HepG2 (cell line): ENCODE measurements around the gene SLIT1. TPM values are rescaled to one million over a fixed set of nuclear protein-coding genes. Genes with fewer than 3 reads are reported as not detected.

ENCODE experiments used
- ATAC-seq: fragments of 200-7000 bp; cut with Tn5 transposase; 3 replicates; pipeline ENCODE4 v1.9.1; 2020; ENCODE audit warnings: mild to moderate bottlenecking, moderate library complexity
- BruUV-seq: library from RNA; stranded (reverse); fragments of 400-500 nt; replicated peaks from 2 replicates; lab custom pipeline; 2021; lab: Mats Ljungman, UMichigan
- CTCF ChIA-PET: fragments of 300-600 bp; formaldehyde crosslinking; extraction: SDS; loops from one replicate; lab custom pipeline; 2021; ENCODE audit warnings: low total read pairs, inconsistent platforms, low intra/inter-chr PET ratio; lab: Yijun Ruan, JAX
- POLR2A ChIA-PET: fragments of 350-600 bp; sonication (Branson Sonifier 250); formaldehyde crosslinking; loops from one replicate; lab custom pipeline; 2020; ENCODE audit warnings: antibody characterized with exemption, inconsistent platforms; lab: Yijun Ruan, JAX
- DNase-seq: peaks from one replicate; pipeline ENCODE4 v3.0.0-alpha.2; 2015; ENCODE audit warnings: low spot score
- FAIRE-seq: peaks from 3 replicates; lab custom pipeline; 2011; peaks lifted over from hg19 to GRCh38; lab: Jason Lieb, UNC
- H2AFZ ChIP-seq: one replicate; pipeline ENCODE4 v1.6.1; 2011; ENCODE audit warnings: low read length, inconsistent platforms
- H3K27ac ChIP-seq: fragments of 300-600 bp; 3 replicates; pipeline ENCODE4 v1.8.0; 2011; ENCODE audit warnings: mixed run types, mild to moderate bottlenecking, mixed read lengths, low read length, inconsistent platforms; ENCODE audit not compliant: insufficient read depth; ENCODE audit errors: extremely low read length
- H3K27me3 ChIP-seq, 2 experiments: fragments of 200-600 bp in 1 of 2; 2 replicates in 1 of 2; 3 replicates in 1 of 2; pipeline versions ENCODE4 v1.6.0 to v1.8.0; 2011; ENCODE audit warnings: low read length in 2 of 2, mild to moderate bottlenecking in 2 of 2, moderate library complexity in 2 of 2, inconsistent platforms in 1 of 2; ENCODE audit not compliant: insufficient read depth in 2 of 2, control insufficient read depth in 1 of 2
- H3K36me3 ChIP-seq, 2 experiments: fragments of 200-600 bp in 1 of 2; replicated peaks in 1 of 2; 2 replicates in 1 of 2; 3 replicates in 1 of 2; pipeline versions ENCODE4 v1.5.1 to v1.8.0; 2011; ENCODE audit warnings: low read length in 2 of 2, inconsistent platforms in 1 of 2; ENCODE audit not compliant: insufficient read depth in 2 of 2, control insufficient read depth in 1 of 2
- H3K4me1 ChIP-seq: 2 replicates; pipeline ENCODE4 v1.5.1; 2012; ENCODE audit warnings: low read length, inconsistent platforms; ENCODE audit not compliant: insufficient read depth
- H3K4me2 ChIP-seq: 2 replicates; pipeline ENCODE4 v1.6.0; 2011; ENCODE audit warnings: low read depth, low read length, inconsistent platforms
- H3K4me3 ChIP-seq, 3 experiments: fragments of 200-600 bp in 1 of 3; sonication (generic), shearing (Covaris generic) in 1 of 3; replicated peaks in 1 of 3; 2 replicates each; pipeline ENCODE4 v1.5.1; 2011 to 2016; ENCODE audit warnings: low read length in 3 of 3, inconsistent platforms in 2 of 3, low read depth in 2 of 3, mild to moderate bottlenecking in 2 of 3, control low read depth in 1 of 3, mixed read lengths in 1 of 3; ENCODE audit not compliant: insufficient read depth in 1 of 3
- H3K79me2 ChIP-seq: one replicate; pipeline ENCODE4 v1.6.1; 2011; ENCODE audit warnings: low read length, inconsistent platforms; ENCODE audit not compliant: insufficient read depth
- H3K9ac ChIP-seq: 2 replicates; pipeline ENCODE4 v1.6.0; 2011; ENCODE audit warnings: mild to moderate bottlenecking, low read depth, low read length, inconsistent platforms; ENCODE audit not compliant: insufficient read depth
- H3K9me3 ChIP-seq: 2 replicates; pipeline ENCODE4 v1.5.1; 2012; ENCODE audit warnings: mild to moderate bottlenecking, low read length
- H4K20me1 ChIP-seq: 2 replicates; pipeline ENCODE4 v1.6.0; 2011; ENCODE audit warnings: inconsistent platforms, mild to moderate bottlenecking, low read length, moderate library complexity; ENCODE audit not compliant: insufficient read depth
- RBAK ChIP-seq: sonication (generic); formaldehyde crosslinking; IDR thresholded peaks from 2 replicates; pipeline ENCODE4 v1.5.1; 2020; ENCODE audit warnings: mild to moderate bottlenecking, missing genetic modification reagents
- RXRA ChIP-seq: sonication (generic); formaldehyde crosslinking; IDR thresholded peaks from 2 replicates; pipeline ENCODE4 v1.5.1; 2020; ENCODE audit warnings: missing genetic modification reagents
- SMARCE1 ChIP-seq: fragments of 450-650 bp; IDR thresholded peaks from 2 replicates; pipeline ENCODE4 v1.6.1; 2017; ENCODE audit warnings: borderline replicate concordance
- ZBTB21 ChIP-seq: sonication (generic); formaldehyde crosslinking; IDR thresholded peaks from 2 replicates; pipeline ENCODE4 v1.4.0; 2020; ENCODE audit warnings: missing genetic modification reagents
- ZFP36L1 ChIP-seq: sonication (generic); formaldehyde crosslinking; IDR thresholded peaks from 2 replicates; pipeline ENCODE4 v1.8.0; 2022; ENCODE audit warnings: mild to moderate bottlenecking, missing genetic modification reagents, moderate library complexity
- ZFY ChIP-seq: sonication (generic); formaldehyde crosslinking; IDR thresholded peaks from 2 replicates; pipeline ENCODE4 v1.4.0; 2020; ENCODE audit warnings: missing genetic modification reagents
- ZMYM3 ChIP-seq: sonication (generic); formaldehyde crosslinking; IDR thresholded peaks from 2 replicates; pipeline ENCODE4 v1.5.1; 2020; ENCODE audit warnings: mild to moderate bottlenecking, missing genetic modification reagents
- ZNF224 ChIP-seq: sonication (generic); formaldehyde crosslinking; IDR thresholded peaks from 2 replicates; pipeline ENCODE4 v1.5.0; 2020; ENCODE audit warnings: mild to moderate bottlenecking, missing genetic modification reagents
- ZNF274 ChIP-seq: sonication (generic); formaldehyde crosslinking; IDR thresholded peaks from 2 replicates; pipeline ENCODE4 v1.5.1; 2020; ENCODE audit warnings: mild to moderate bottlenecking, missing genetic modification reagents
- ZNF569 ChIP-seq: sonication (generic); formaldehyde crosslinking; IDR thresholded peaks from 2 replicates; pipeline ENCODE4 v1.5.0; 2020; ENCODE audit warnings: mild to moderate bottlenecking, missing genetic modification reagents, moderate library complexity, borderline replicate concordance
- WGBS: methylation state at CpG from one replicate; pipeline ENCODE4 v1.1.6; 2017; ENCODE audit warnings: low lambda C conversion rate; 5-methylcytosine and 5-hydroxymethylcytosine counted together
- in situ Hi-C: cut with HindIII; loops from 2 replicates; pipeline ENCODE4 v1.10.0; 2017; ENCODE audit warnings: low pct_unique_long_range_greater_than_20kb; ENCODE audit not compliant: extremely low pct_ligation_motif_present
- intact Hi-C: fragments of 100-400 bp; cut with micrococcal nuclease; formaldehyde crosslinking; loops from one replicate; pipeline ENCODE4 v1.10.0; 2022; ENCODE audit not compliant: unreplicated experiment
- polyA plus RNA-seq, 8 experiments: library from polyadenylated mRNA; depleted of rRNA in 3 of 8; stranded (reverse) in 7 of 8; unstranded in 1 of 8; fragments of >200 nt; fragmentation: Illumina TruSeq in 4 of 8; extraction: Trizol in 4 of 8; gene quantifications; 2 replicates each; pipeline versions ENCODE4 v1.2.1 to v1.2.3, GENCODE V29; 2011 to 2016; ENCODE audit warnings: low read depth in 4 of 8, missing spikeins in 1 of 8, mixed read lengths in 1 of 8; ENCODE audit not compliant: insufficient read depth in 1 of 8
- total RNA-seq, 5 experiments: library from RNA; depleted of rRNA; stranded (reverse); fragments of >200 nt; fragmentation: Illumina TruSeq; extraction: Trizol; gene quantifications; 2 replicates each; pipeline ENCODE4 v1.2.3, GENCODE V29; 2016; ENCODE audit warnings: low read depth in 1 of 5
- TF ChIP-seq, protein P1 (sequence below): IDR thresholded peaks from 2 replicates; pipeline ENCODE4 v1.6.1; 2016; ENCODE audit warnings: low read depth, control low read depth
- TF ChIP-seq, protein P2 (sequence below): sonication (generic); formaldehyde crosslinking; IDR thresholded peaks from 2 replicates; pipeline ENCODE4 v1.9.0; 2021; ENCODE audit warnings: missing genetic modification reagents, borderline replicate concordance
- TF ChIP-seq, protein P3 (sequence below): sonication (generic); formaldehyde crosslinking; IDR thresholded peaks from 2 replicates; pipeline ENCODE4 v1.8.1; 2023; ENCODE audit warnings: mild to moderate bottlenecking, missing genetic modification reagents, borderline replicate concordance
- TF ChIP-seq, protein P4 (sequence below): sonication (generic); formaldehyde crosslinking; IDR thresholded peaks from 2 replicates; pipeline ENCODE4 v1.4.0; 2020; ENCODE audit warnings: mild to moderate bottlenecking, missing genetic modification reagents, borderline replicate concordance

The SLIT1 gene
- total and polyA plus RNA-seq, 2 of the 13 experiments (the other 11 are each of a cell fraction or from before 2014, with no cell fraction given): 0.09 to 0.33 TPM

DNA sequence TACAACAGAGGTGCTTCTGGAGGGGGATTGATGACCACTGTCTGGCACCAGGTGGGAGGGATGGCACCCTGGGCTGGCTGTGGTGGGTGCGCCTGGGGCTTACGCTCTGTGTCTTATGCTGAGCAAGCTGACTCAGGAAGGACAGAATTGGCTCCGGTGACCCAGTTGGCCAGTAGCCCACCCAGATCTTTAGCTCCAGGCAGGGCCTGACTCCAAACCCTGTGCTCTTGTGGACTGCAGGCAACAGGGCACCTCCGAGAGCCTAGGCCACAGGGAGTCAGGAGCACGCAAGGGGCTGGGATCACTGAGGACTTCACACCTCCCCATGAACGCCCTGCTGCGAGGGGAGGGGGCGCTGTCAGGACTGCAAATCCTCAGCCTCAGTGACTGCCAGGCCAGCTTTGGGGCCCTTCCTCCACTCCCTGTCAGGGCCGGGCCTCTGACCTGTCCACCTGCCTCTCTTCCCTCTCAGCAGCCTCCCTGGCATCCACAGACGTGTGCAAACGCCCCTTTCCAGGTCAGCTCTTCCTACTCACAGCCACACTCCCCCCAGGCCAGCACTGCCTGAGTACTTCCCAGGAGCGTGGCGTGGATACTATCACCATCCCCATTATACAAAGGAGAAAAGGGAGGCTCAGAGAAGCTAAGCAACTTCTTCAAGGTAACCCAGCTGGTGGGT is 118.7 kb downstream of the SLIT1 start (continued):
- TF ChIP-seq, protein P1, sequence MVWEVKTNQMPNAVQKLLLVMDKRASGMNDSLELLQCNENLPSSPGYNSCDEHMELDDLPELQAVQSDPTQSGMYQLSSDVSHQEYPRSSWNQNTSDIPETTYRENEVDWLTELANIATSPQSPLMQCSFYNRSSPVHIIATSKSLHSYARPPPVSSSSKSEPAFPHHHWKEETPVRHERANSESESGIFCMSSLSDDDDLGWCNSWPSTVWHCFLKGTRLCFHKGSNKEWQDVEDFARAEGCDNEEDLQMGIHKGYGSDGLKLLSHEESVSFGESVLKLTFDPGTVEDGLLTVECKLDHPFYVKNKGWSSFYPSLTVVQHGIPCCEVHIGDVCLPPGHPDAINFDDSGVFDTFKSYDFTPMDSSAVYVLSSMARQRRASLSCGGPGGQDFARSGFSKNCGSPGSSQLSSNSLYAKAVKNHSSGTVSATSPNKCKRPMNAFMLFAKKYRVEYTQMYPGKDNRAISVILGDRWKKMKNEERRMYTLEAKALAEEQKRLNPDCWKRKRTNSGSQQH (CRISPR knock-in tag): no peak
- no peak for TF ChIP-seq ZNF224 (CRISPR knock-in tag)
- no peak for TF ChIP-seq RBAK

DNA sequence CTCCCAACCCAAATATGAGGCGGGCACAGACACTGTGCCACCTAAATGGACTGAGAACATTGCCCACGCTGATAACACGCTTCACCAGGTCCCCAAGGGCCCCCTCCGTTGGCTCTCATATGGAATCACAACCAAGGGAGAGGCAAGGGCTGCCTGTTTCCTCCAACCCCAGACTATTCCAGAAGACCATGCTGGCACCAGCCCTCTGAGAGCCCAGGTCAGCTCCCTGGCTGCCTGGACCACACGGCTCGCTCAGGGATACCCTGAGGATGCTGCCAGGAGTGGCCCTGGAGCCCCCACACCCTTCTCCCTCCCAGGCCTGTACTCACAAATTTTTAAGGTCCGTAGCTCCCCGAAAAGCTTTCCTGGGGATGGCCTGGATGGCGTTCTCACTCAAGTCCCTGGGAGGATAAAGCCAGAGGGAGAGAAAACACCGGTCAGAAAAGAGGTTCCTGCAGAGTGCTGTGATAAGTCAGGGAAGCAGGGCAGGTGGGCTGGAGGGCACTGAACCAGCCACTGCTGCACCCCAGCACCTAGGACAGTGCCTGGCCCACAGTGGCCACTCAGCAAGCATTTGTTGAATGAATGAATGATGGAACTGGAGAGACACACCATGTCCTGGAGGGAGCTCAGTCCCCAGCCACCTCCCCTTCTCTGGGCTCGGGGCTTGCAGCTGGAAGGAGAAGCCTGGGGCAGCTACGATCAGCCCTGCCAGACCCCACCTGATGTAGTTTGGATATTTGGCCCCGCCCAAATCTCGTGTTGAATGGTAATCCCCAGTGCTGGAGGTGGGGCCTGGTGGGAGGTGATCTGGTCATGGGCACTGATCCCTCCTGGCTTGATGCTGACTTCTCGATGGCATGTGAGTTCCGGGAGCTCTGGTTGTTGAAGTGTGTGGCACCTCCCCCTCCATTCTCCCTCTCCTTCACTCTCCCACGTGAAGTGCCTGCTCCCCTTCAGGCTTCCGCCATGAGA is 119.8 kb downstream of the SLIT1 start:
- Histone ChIP-seq H3K9me3 (no peaks in the 10 kb centered on the region), H4K20me1 (no peaks in the 10 kb centered on the region), H3K36me3 (no peaks in the 10 kb centered on the region), H2AFZ (no peak overlapping the region), H3K4me3 (no peak overlapping the region), H3K4me1 (no peaks in the 10 kb centered on the region), H3K27me3 (peaks cover 6 to 48% of the 10 kb centered on the region in 2 experiments), H3K4me2 (no peak overlapping the region), H3K27ac (no peak overlapping the region), H3K9ac (no peak overlapping the region), H3K79me2 (no peaks in the 10 kb centered on the region)
- ChIA-PET CTCF (no interaction called here), POLR2A (no interaction called here)
- DNase-seq: no peak
- intact Hi-C loops (no loop called here), in situ Hi-C loops (no loop called here)
- no peak for ATAC-seq
- WGBS: 21% methylated on average over 12 of the region's 18 CpGs
- no TSS peak for BruUV-seq
- no peak for FAIRE-seq
- TF ChIP-seq SMARCE1 (no peak), ZBTB21 (CRISPR knock-in tag) (no peak), RXRA (no peak), ZNF569 (CRISPR knock-in tag) (no peak), ZMYM3 (no peak), ZNF274 (CRISPR knock-in tag) (no peak), ZFY (CRISPR knock-in tag) (no peak), ZFP36L1 (CRISPR knock-in tag) (no peak)
- TF ChIP-seq, protein P2, sequence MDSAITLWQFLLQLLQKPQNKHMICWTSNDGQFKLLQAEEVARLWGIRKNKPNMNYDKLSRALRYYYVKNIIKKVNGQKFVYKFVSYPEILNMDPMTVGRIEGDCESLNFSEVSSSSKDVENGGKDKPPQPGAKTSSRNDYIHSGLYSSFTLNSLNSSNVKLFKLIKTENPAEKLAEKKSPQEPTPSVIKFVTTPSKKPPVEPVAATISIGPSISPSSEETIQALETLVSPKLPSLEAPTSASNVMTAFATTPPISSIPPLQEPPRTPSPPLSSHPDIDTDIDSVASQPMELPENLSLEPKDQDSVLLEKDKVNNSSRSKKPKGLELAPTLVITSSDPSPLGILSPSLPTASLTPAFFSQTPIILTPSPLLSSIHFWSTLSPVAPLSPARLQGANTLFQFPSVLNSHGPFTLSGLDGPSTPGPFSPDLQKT (CRISPR knock-in tag): no peak
- TF ChIP-seq, protein P3, sequence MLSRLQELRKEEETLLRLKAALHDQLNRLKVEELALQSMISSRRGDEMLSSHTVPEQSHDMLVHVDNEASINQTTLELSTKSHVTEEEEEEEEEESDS (CRISPR knock-in tag): no peak
- TF ChIP-seq, protein P4, sequence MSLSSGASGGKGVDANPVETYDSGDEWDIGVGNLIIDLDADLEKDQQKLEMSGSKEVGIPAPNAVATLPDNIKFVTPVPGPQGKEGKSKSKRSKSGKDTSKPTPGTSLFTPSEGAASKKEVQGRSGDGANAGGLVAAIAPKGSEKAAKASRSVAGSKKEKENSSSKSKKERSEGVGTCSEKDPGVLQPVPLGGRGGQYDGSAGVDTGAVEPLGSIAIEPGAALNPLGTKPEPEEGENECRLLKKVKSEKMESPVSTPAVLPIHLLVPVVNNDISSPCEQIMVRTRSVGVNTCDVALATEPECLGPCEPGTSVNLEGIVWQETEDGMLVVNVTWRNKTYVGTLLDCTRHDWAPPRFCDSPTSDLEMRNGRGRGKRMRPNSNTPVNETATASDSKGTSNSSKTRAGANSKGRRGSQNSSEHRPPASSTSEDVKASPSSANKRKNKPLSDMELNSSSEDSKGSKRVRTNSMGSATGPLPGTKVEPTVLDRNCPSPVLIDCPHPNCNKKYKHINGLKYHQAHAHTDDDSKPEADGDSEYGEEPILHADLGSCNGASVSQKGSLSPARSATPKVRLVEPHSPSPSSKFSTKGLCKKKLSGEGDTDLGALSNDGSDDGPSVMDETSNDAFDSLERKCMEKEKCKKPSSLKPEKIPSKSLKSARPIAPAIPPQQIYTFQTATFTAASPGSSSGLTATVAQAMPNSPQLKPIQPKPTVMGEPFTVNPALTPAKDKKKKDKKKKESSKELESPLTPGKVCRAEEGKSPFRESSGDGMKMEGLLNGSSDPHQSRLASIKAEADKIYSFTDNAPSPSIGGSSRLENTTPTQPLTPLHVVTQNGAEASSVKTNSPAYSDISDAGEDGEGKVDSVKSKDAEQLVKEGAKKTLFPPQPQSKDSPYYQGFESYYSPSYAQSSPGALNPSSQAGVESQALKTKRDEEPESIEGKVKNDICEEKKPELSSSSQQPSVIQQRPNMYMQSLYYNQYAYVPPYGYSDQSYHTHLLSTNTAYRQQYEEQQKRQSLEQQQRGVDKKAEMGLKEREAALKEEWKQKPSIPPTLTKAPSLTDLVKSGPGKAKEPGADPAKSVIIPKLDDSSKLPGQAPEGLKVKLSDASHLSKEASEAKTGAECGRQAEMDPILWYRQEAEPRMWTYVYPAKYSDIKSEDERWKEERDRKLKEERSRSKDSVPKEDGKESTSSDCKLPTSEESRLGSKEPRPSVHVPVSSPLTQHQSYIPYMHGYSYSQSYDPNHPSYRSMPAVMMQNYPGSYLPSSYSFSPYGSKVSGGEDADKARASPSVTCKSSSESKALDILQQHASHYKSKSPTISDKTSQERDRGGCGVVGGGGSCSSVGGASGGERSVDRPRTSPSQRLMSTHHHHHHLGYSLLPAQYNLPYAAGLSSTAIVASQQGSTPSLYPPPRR (CRISPR knock-in tag): no peak
